Right lung (tissue), 5 donors: ENCODE results near the gene RASSF6. TPM values are rescaled to one million over a fixed set of nuclear protein-coding genes. Genes with fewer than 3 reads are reported as not detected.
"Not testable (repeated sequence)": the region's sequence is repeated elsewhere in the genome, so short reads cannot be mapped to it uniquely, and the experiment has no call there.

Source experiments
- DNase-seq, 2 donors: peaks; one replicate each; pipeline ENCODE4 v3.0.0-alpha.2; 2013
- polyA plus RNA-seq, 5 donors: library from polyadenylated mRNA; unstranded; fragments of 120-200 nt; gene quantifications; one replicate each; pipeline versions ENCODE4 v1.2.1 to v1.2.3, GENCODE V29; 2013; ENCODE audit warnings: inconsistent platforms in 1 of 5, low replicate concordance in 1 of 5; ENCODE audit not compliant: insufficient read length in 5 of 5, insufficient read depth in 1 of 5

The RASSF6 gene
- polyA plus RNA-seq, 5 donors: 1.3 to 2.7 (median 2.4) TPM

- no peak for DNase-seq
Measured at GRCh38 chr4:73583666-73584065, 36.6 kb downstream of the RASSF6 start.

GRCh38 chr4:73577371-73577770 lies 42.9 kb downstream of the RASSF6 start:
- DNase-seq: no peak

- no peak for DNase-seq
Measured at GRCh38 chr4:73576381-73576780, 43.9 kb downstream of the RASSF6 start.

GRCh38 chr4:73575660-73576059 lies 44.6 kb downstream of the RASSF6 start:
- DNase-seq: no peak

GRCh38 chr4:73573794-73574528 lies 46.3 kb downstream of the RASSF6 start:
- peak; percentile 60 to 68 for DNase-seq

- DNase-seq: not testable (repeated sequence)
Measured at GRCh38 chr4:73550865-73551264, 69.4 kb downstream of the RASSF6 start.

- no peak for DNase-seq
Measured at GRCh38 chr4:73544620-73545019, 75.6 kb downstream of the RASSF6 start.

GRCh38 chr4:73541251-73541650 lies 79.0 kb downstream of the RASSF6 start:
- DNase-seq: no peak

GRCh38 chr4:73540826-73541225 lies 79.4 kb downstream of the RASSF6 start:
- DNase-seq: no peak

GRCh38 chr4:73539386-73539785 lies 80.8 kb downstream of the RASSF6 start:
- no peak for DNase-seq

GRCh38 chr4:73538162-73538561 lies 82.1 kb downstream of the RASSF6 start:
- no peak for DNase-seq

- no peak for DNase-seq
Measured at GRCh38 chr4:73533515-73534422, 86.5 kb downstream of the RASSF6 start.

- DNase-seq: no peak
Measured at GRCh38 chr4:73528171-73528570, 92.1 kb downstream of the RASSF6 start.

GRCh38 chr4:73527196-73527595 lies 93.0 kb downstream of the RASSF6 start:
- DNase-seq: no peak

GRCh38 chr4:73525611-73526010 lies 94.6 kb downstream of the RASSF6 start:
- no peak for DNase-seq

- no peak for DNase-seq
Measured at GRCh38 chr4:73523126-73523525, 97.1 kb downstream of the RASSF6 start.

Other genes with a start within 250 kb of the RASSF6 start
- 100 to 1,000 TPM in 1 of 5 donors, 1 to 10 TPM in 4; 2.7 to 852 (median 6.2) TPM for gene ALB, start 216.1 kb downstream of the RASSF6 start, polyA plus RNA-seq
- gene AFP, start 184.2 kb downstream of the RASSF6 start, polyA plus RNA-seq: 100 to 1,000 TPM in 1 of 5 donors, 1 to 10 TPM in 1, under 1 TPM in 2, not detected in 1; 0.24 to 219 (median 1.2) TPM
- under 1 TPM in 2 of 5 donors, not detected in 3; 0.15 to 0.29 TPM for gene AFM, start 138.7 kb downstream of the RASSF6 start, polyA plus RNA-seq
- 1 to 10 TPM; 1.4 to 2.4 (median 2.0) TPM for gene CXCL8, start 120.1 kb upstream of the RASSF6 start, polyA plus RNA-seq
- under 1 TPM in 2 of 5 donors, not detected in 3; 0.08 to 0.18 TPM for gene CXCL6, start 216.2 kb upstream of the RASSF6 start, polyA plus RNA-seq
- 1 to 10 TPM in 1 of 5 donors, under 1 TPM in 3, not detected in 1; 0.52 to 2.3 (median 0.74) TPM for gene PF4V1, start 232.9 kb upstream of the RASSF6 start, polyA plus RNA-seq
- 1 to 10 TPM in 4 of 5 donors, under 1 TPM in 1; 0.84 to 2.9 (median 2.0) TPM for gene CXCL1, start 249.0 kb upstream of the RASSF6 start, polyA plus RNA-seq